SK-N-SH treated with all-trans-retinoic acid at 6 μM for 48 hours (cell line): ENCODE measurements around the gene FMOD.

Experiments
- ARNTL ChIP-seq: fragments of 450-650 bp; formaldehyde crosslinking; IDR thresholded peaks from 2 replicates; pipeline ENCODE4 v1.5.0; 2020; ENCODE audit warnings: low read depth, mild to moderate bottlenecking, moderate library complexity, borderline replicate concordance
- BACH2 ChIP-seq: fragments of 250-450 bp; sonication (Bioruptor Pico); IDR thresholded peaks from 2 replicates; pipeline ENCODE4 v1.9.0; 2021; ENCODE audit warnings: mild to moderate bottlenecking, borderline replicate concordance
- CREB5 ChIP-seq: fragments of 250-450 bp; sonication (Bioruptor Pico); IDR thresholded peaks from 2 replicates; pipeline ENCODE4 v1.5.1; 2020; ENCODE audit warnings: low read depth, mild to moderate bottlenecking, moderate library complexity
- CSRNP3 ChIP-seq: fragments of 250-450 bp; sonication (Bioruptor Pico); IDR thresholded peaks from 2 replicates; pipeline ENCODE4 v1.5.1; 2021; ENCODE audit warnings: mild to moderate bottlenecking, moderate library complexity
- OSR1 ChIP-seq: fragments of 250-450 bp; sonication (Bioruptor Pico); IDR thresholded peaks from 2 replicates; pipeline ENCODE4 v1.8.0; 2022; ENCODE audit warnings: moderate library complexity, mild to moderate bottlenecking, inconsistent platforms
- POU6F1 ChIP-seq: fragments of 250-450 bp; sonication (Bioruptor Pico); IDR thresholded peaks from 2 replicates; pipeline ENCODE4 v1.8.0; 2021; ENCODE audit warnings: low read depth, mild to moderate bottlenecking, moderate library complexity, borderline replicate concordance
- PPARA ChIP-seq: fragments of 250-450 bp; sonication (Bioruptor Pico); IDR thresholded peaks from 2 replicates; pipeline ENCODE4 v1.5.0; 2020; ENCODE audit warnings: mild to moderate bottlenecking, borderline replicate concordance
- RARB ChIP-seq: fragments of 250-450 bp; sonication (Bioruptor Pico); IDR thresholded peaks from 2 replicates; pipeline ENCODE4 v1.8.0; 2021; ENCODE audit warnings: mild to moderate bottlenecking, moderate library complexity
- TOX ChIP-seq: fragments of 250-450 bp; sonication (Bioruptor Pico); IDR thresholded peaks from 2 replicates; pipeline ENCODE4 v1.8.0; 2021; ENCODE audit warnings: mild to moderate bottlenecking, moderate library complexity, borderline replicate concordance
- ZFP3 ChIP-seq: fragments of 250-450 bp; sonication (Bioruptor Pico); IDR thresholded peaks from 2 replicates; pipeline ENCODE4 v1.5.0; 2020; ENCODE audit warnings: mild to moderate bottlenecking, moderate library complexity
- ZFP30 ChIP-seq: fragments of 450-650 bp; formaldehyde crosslinking; IDR thresholded peaks from 2 replicates; pipeline ENCODE4 v1.5.0; 2022; ENCODE audit warnings: mild to moderate bottlenecking, moderate library complexity
- ZNF70 ChIP-seq: fragments of 450-650 bp; formaldehyde crosslinking; IDR thresholded peaks from 2 replicates; pipeline ENCODE4 v1.5.0; 2020; ENCODE audit warnings: mild to moderate bottlenecking, moderate library complexity
- ZNF8 ChIP-seq: fragments of 450-650 bp; formaldehyde crosslinking; IDR thresholded peaks from 2 replicates; pipeline ENCODE4 v1.5.0; 2020; ENCODE audit warnings: mild to moderate bottlenecking, moderate library complexity
- TF ChIP-seq, protein P1 (sequence below): fragments of 250-450 bp; sonication (Bioruptor Pico); IDR thresholded peaks from 2 replicates; pipeline ENCODE4 v1.8.0; 2020; ENCODE audit warnings: mild to moderate bottlenecking, moderate library complexity, borderline replicate concordance

DNA sequence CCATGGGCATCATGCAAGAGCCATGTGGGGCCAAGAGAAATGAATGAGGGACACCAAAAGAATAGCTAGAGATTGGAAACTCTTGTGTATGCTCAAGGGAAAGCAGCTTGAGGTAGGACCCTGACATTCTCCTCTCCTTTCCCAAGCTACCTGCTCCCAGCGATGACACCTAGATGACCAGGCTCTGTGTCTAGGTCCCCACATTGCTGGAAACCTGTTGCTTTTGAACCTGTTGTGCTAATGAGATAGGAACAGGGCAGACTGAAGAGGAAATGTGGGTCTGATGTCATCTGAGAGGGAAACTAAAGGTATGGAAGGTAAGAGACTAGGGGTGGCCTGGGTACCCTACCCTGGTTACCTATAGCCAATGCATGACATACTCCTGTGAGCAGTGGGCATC lies 1.8 kb downstream of the FMOD start:
- TF ChIP-seq ZNF70 (CRISPR knock-in tag) (no peak), OSR1 (no peak), CREB5 (CRISPR knock-in tag) (no peak), PPARA (CRISPR knock-in tag) (no peak), ARNTL (no peak), RARB (CRISPR knock-in tag) (no peak), TOX (no peak), ZFP3 (no peak), POU6F1 (CRISPR knock-in tag) (no peak), BACH2 (CRISPR knock-in tag) (no peak), CSRNP3 (no peak), ZFP30 (CRISPR knock-in tag) (no peak), ZNF8 (no peak)
- TF ChIP-seq, protein P1, sequence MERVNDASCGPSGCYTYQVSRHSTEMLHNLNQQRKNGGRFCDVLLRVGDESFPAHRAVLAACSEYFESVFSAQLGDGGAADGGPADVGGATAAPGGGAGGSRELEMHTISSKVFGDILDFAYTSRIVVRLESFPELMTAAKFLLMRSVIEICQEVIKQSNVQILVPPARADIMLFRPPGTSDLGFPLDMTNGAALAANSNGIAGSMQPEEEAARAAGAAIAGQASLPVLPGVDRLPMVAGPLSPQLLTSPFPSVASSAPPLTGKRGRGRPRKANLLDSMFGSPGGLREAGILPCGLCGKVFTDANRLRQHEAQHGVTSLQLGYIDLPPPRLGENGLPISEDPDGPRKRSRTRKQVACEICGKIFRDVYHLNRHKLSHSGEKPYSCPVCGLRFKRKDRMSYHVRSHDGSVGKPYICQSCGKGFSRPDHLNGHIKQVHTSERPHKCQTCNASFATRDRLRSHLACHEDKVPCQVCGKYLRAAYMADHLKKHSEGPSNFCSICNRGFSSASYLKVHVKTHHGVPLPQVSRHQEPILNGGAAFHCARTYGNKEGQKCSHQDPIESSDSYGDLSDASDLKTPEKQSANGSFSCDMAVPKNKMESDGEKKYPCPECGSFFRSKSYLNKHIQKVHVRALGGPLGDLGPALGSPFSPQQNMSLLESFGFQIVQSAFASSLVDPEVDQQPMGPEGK, result no peak
